Lung microvascular endothelial cell (primary cell): Measurements from ENCODE around the gene SPDYA. TPM values are rescaled to one million over a fixed set of nuclear protein-coding genes. Genes with fewer than 3 reads are reported as not detected.
"Not testable (repeated sequence)": the region's sequence is repeated elsewhere in the genome, so short reads cannot be mapped to it uniquely, and the experiment has no call there.

Source experiments
- DNase-seq, 2 donors: peaks; one replicate each; pipeline versions ENCODE4 v3.0.0 to v3.0.0-alpha.2; 2010; ENCODE audit warnings: low read depth in 2 of 2
- total RNA-seq: library from RNA; depleted of rRNA; stranded (reverse); fragments of >200 nt; gene quantifications from 2 replicates; pipeline ENCODE4 v1.2.1, GENCODE V29; 2014

The SPDYA gene
- total RNA-seq: 0.20 and 0.22 TPM in 2 replicates

GRCh38 chr2:28810384-28811285, at the start of gene SPDYA:
Gene SPDYA (plus strand): TSS chr2:28810834. CDS start chr2:28816015, 5,181 bp downstream.
- DNase-seq: peak; percentile 72 to 79

- DNase-seq: no peak
Measured at GRCh38 chr2:28761420-28761819, 49.2 kb upstream of the SPDYA start.

- DNase-seq: no peak
Measured at GRCh38 chr2:28764909-28765711, 45.5 kb upstream of the SPDYA start.

GRCh38 chr2:28766070-28766469, 44.6 kb upstream of the SPDYA start:
- no peak for DNase-seq

- DNase-seq: no peak
Measured at GRCh38 chr2:28767337-28767736, 43.3 kb upstream of the SPDYA start.

GRCh38 chr2:28768422-28768821, 42.2 kb upstream of the SPDYA start:
- no peak for DNase-seq

GRCh38 chr2:28768952-28769351, 41.7 kb upstream of the SPDYA start:
- no peak for DNase-seq

- no peak for DNase-seq
Measured at GRCh38 chr2:28772351-28772750, 38.3 kb upstream of the SPDYA start.

- DNase-seq: no peak
Measured at GRCh38 chr2:28776471-28776870, 34.2 kb upstream of the SPDYA start.

- DNase-seq: no peak
Measured at GRCh38 chr2:28778392-28778791, 32.2 kb upstream of the SPDYA start.

GRCh38 chr2:28779001-28779400, 31.6 kb upstream of the SPDYA start:
- no peak for DNase-seq

- DNase-seq: no peak
Measured at GRCh38 chr2:28780496-28780895, 30.1 kb upstream of the SPDYA start.

- DNase-seq: no peak
Measured at GRCh38 chr2:28782423-28782822, 28.2 kb upstream of the SPDYA start.

GRCh38 chr2:28784570-28784969, 26.1 kb upstream of the SPDYA start:
- not testable (repeated sequence) for DNase-seq

- DNase-seq: no peak
Measured at GRCh38 chr2:28796620-28797019, 14.0 kb upstream of the SPDYA start.

- no peak for DNase-seq
Measured at GRCh38 chr2:28801726-28802125, 8.9 kb upstream of the SPDYA start.

GRCh38 chr2:28802975-28803429, 7.6 kb upstream of the SPDYA start:
- peak; percentile 14 to 24 for DNase-seq

GRCh38 chr2:28809927-28810326, 707 bp upstream of the SPDYA start:
- DNase-seq: no peak

GRCh38 chr2:28818053-28818452, 7.4 kb downstream of the SPDYA start:
- DNase-seq: no peak

- peak; percentile 60 to 67 for DNase-seq
Measured at GRCh38 chr2:28821295-28821958, 10.8 kb downstream of the SPDYA start.

- DNase-seq: no peak
Measured at GRCh38 chr2:28822036-28822435, 11.4 kb downstream of the SPDYA start.

GRCh38 chr2:28824207-28824606, 13.6 kb downstream of the SPDYA start:
- no peak for DNase-seq
